Panc1 (cell line): ENCODE results near the gene PYDC2. TPM values are rescaled to one million over a fixed set of nuclear protein-coding genes. Genes with fewer than 3 reads are reported as not detected.

Experiments used
- ATAC-seq: fragments of 200-7000 bp; cut with Tn5 transposase; 2 replicates; pipeline ENCODE4 v1.9.1; 2020; ENCODE audit warnings: mild to moderate bottlenecking, moderate library complexity
- BruUV-seq: library from RNA; stranded (reverse); fragments of 400-500 nt; replicated peaks from 2 replicates; lab custom pipeline; 2021; lab: Mats Ljungman, UMichigan
- CTCF ChIA-PET: fragments of 300-600 bp; sonication (Branson Sonifier 250); formaldehyde crosslinking; loops from one replicate; lab custom pipeline; 2022; ENCODE audit warnings: antibody characterized with exemption; lab: Charles Lee
- POLR2A ChIA-PET: fragments of 300-600 bp; sonication (Branson Sonifier 250); formaldehyde crosslinking; loops from one replicate; lab custom pipeline; 2022; ENCODE audit warnings: antibody characterized with exemption; lab: Charles Lee
- DNase-seq: peaks from one replicate; pipeline ENCODE4 v3.0.0-alpha.2; 2010; ENCODE audit warnings: low read depth, low spot score
- H3K27ac ChIP-seq: 2 replicates; pipeline ENCODE4 v1.5.1; 2011; ENCODE audit warnings: mild to moderate bottlenecking, low read length, inconsistent platforms
- H3K27me3 ChIP-seq: fragments of 200-500 bp; sonication (Bioruptor generic); 2 replicates; pipeline ENCODE4 v1.6.0; 2014; ENCODE audit warnings: low read length, inconsistent platforms; ENCODE audit not compliant: control insufficient read depth, insufficient read depth
- H3K36me3 ChIP-seq: fragments of 200-500 bp; sonication (Bioruptor generic); 2 replicates; pipeline ENCODE4 v1.5.1; 2014; ENCODE audit warnings: inconsistent platforms, mild to moderate bottlenecking, low read length, moderate library complexity; ENCODE audit not compliant: control insufficient read depth, insufficient read depth
- H3K4me1 ChIP-seq: 2 replicates; pipeline ENCODE4 v1.5.1; 2011; ENCODE audit warnings: inconsistent platforms, mild to moderate bottlenecking, low read length, moderate library complexity; ENCODE audit not compliant: control insufficient read depth, insufficient read depth
- H3K4me3 ChIP-seq, 2 experiments: 2 replicates each; pipeline ENCODE4 v1.5.1; 2011 to 2012; ENCODE audit warnings: low read depth in 2 of 2, low read length in 2 of 2, mild to moderate bottlenecking in 2 of 2, inconsistent platforms in 1 of 2, moderate library complexity in 1 of 2
- H3K9me3 ChIP-seq: fragments of 200-500 bp; sonication (Bioruptor generic); 2 replicates; pipeline ENCODE4 v1.5.1; 2014; ENCODE audit warnings: low read depth, mild to moderate bottlenecking, inconsistent platforms, low read length, moderate library complexity; ENCODE audit not compliant: control insufficient read depth, insufficient read depth
- POLR2AphosphoS5 ChIP-seq: IDR thresholded peaks from 2 replicates; pipeline ENCODE4 v1.6.1; 2012; ENCODE audit warnings: mild to moderate bottlenecking, low read depth, low read length, moderate library complexity
- SIN3A ChIP-seq: IDR thresholded peaks from 2 replicates; pipeline ENCODE4 v1.6.1; 2012; ENCODE audit warnings: low read depth, mild to moderate bottlenecking, low read length, moderate library complexity, borderline replicate concordance; ENCODE audit not compliant: insufficient read depth
- TCF7L2 ChIP-seq: IDR thresholded peaks from 2 replicates; pipeline ENCODE4 v1.6.1; 2011; ENCODE audit warnings: mild to moderate bottlenecking, low read depth, low read length, inconsistent platforms
- in situ Hi-C: cut with HindIII; loops from 2 replicates; pipeline ENCODE4 v1.10.0; 2016; ENCODE audit warnings: low sequenced_read_pairs, low pct_unique_long_range_greater_than_20kb
- intact Hi-C: fragments of 100-400 bp; cut with micrococcal nuclease; formaldehyde crosslinking; loops from one replicate; pipeline ENCODE4 v1.10.0; 2022; ENCODE audit not compliant: unreplicated experiment
- total RNA-seq: library from RNA; stranded (reverse); gene quantifications from one replicate; pipeline ENCODE4 v1.2.1, GENCODE V29; 2021; ENCODE audit not compliant: unreplicated experiment
- TF ChIP-seq, protein P1 (sequence below), 2 experiments: IDR thresholded peaks; 2 replicates each; pipeline ENCODE4 v1.6.1; 2011 to 2012; ENCODE audit warnings: low read depth in 2 of 2, control low read depth in 1 of 2, low read length in 1 of 2, mild to moderate bottlenecking in 1 of 2, moderate library complexity in 1 of 2; ENCODE audit not compliant: insufficient read depth in 1 of 2
- TF ChIP-seq, protein P2 (sequence below): fragments of 450-650 bp; IDR thresholded peaks from 2 replicates; pipeline ENCODE4 v1.5.1; 2017; ENCODE audit warnings: mild to moderate bottlenecking

The PYDC2 gene
- total RNA-seq, 1 experiment from 2014 or later, result not detected

DNA sequence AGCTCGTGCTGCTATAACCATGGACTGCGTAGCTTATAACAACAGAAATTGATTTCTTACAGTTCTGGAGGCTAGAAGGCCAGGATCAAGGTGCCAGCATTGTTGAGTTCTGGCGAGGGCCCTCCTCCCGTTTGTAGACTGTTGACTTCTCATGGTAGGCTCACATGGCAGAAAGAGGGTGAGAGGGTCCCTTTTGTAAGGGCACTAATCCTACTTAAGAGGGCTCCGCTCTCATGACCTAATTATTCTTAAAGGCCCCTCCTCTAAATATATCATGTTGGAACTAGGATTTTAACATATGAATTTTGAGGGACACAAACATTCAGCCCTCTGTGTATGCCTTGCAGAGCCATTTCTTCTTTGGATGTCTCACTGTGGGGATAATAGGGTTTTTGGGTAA is 28.8 kb upstream of the PYDC2 start:
- BruUV-seq, result no TSS peak
- Histone ChIP-seq H3K4me1 (no peaks in the 10 kb centered on the region), H3K27ac (no peak overlapping the region), H3K36me3 (no peaks in the 10 kb centered on the region), H3K4me3 (no peak overlapping the region), H3K27me3 (no peaks in the 10 kb centered on the region), H3K9me3 (no peaks in the 10 kb centered on the region)
- CTCF ChIA-PET, result no interaction called here
- POLR2A ChIA-PET, result no interaction called here
- TF ChIP-seq SIN3A (no peak), TCF7L2 (no peak), POLR2AphosphoS5 (no peak)
- TF ChIP-seq, protein P1, sequence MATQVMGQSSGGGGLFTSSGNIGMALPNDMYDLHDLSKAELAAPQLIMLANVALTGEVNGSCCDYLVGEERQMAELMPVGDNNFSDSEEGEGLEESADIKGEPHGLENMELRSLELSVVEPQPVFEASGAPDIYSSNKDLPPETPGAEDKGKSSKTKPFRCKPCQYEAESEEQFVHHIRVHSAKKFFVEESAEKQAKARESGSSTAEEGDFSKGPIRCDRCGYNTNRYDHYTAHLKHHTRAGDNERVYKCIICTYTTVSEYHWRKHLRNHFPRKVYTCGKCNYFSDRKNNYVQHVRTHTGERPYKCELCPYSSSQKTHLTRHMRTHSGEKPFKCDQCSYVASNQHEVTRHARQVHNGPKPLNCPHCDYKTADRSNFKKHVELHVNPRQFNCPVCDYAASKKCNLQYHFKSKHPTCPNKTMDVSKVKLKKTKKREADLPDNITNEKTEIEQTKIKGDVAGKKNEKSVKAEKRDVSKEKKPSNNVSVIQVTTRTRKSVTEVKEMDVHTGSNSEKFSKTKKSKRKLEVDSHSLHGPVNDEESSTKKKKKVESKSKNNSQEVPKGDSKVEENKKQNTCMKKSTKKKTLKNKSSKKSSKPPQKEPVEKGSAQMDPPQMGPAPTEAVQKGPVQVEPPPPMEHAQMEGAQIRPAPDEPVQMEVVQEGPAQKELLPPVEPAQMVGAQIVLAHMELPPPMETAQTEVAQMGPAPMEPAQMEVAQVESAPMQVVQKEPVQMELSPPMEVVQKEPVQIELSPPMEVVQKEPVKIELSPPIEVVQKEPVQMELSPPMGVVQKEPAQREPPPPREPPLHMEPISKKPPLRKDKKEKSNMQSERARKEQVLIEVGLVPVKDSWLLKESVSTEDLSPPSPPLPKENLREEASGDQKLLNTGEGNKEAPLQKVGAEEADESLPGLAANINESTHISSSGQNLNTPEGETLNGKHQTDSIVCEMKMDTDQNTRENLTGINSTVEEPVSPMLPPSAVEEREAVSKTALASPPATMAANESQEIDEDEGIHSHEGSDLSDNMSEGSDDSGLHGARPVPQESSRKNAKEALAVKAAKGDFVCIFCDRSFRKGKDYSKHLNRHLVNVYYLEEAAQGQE (IDR thresholded peaks at IDR 0.05; ENCODE audit: insufficient read depth in 1 of 2, low read depth in 2 of 2, low read length in 1 of 2), result no peak
- TF ChIP-seq, protein P2, sequence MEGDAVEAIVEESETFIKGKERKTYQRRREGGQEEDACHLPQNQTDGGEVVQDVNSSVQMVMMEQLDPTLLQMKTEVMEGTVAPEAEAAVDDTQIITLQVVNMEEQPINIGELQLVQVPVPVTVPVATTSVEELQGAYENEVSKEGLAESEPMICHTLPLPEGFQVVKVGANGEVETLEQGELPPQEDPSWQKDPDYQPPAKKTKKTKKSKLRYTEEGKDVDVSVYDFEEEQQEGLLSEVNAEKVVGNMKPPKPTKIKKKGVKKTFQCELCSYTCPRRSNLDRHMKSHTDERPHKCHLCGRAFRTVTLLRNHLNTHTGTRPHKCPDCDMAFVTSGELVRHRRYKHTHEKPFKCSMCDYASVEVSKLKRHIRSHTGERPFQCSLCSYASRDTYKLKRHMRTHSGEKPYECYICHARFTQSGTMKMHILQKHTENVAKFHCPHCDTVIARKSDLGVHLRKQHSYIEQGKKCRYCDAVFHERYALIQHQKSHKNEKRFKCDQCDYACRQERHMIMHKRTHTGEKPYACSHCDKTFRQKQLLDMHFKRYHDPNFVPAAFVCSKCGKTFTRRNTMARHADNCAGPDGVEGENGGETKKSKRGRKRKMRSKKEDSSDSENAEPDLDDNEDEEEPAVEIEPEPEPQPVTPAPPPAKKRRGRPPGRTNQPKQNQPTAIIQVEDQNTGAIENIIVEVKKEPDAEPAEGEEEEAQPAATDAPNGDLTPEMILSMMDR, result no peak
- intact Hi-C loops (no loop called here), in situ Hi-C loops (no loop called here)
- DNase-seq (no peak), ATAC-seq (no peak)

DNA sequence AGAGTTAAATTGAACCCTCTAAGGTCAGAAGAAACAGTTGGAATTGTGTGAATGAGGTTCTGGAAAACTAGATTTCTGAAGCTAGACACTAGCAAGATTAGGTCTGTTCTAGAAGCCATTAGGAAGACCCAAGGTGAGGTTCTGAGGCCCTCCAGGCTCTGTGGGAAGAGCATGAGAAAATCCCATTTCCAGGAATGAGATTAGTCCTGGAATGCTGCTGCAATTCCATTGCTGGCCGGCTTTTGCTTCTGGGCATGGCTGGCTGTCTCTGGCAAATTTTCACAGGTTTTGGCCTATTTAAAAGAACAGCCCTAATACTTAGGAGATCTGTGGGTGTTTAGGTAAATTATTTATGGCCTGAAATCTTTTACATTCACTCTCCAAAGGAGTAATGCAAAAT is 26.9 kb upstream of the PYDC2 start:
- in situ Hi-C loops, result no loop called here
- intact Hi-C loops, result no loop called here
- ChIA-PET CTCF (no interaction called here), POLR2A (no interaction called here)
- no TSS peak for BruUV-seq
- Histone ChIP-seq H3K36me3 (no peaks in the 10 kb centered on the region), H3K4me1 (no peaks in the 10 kb centered on the region), H3K27me3 (no peaks in the 10 kb centered on the region), H3K9me3 (no peaks in the 10 kb centered on the region), H3K4me3 (no peak overlapping the region), H3K27ac (no peak overlapping the region)
- TF ChIP-seq, protein P1 (IDR thresholded peaks at IDR 0.05; ENCODE audit: insufficient read depth in 1 of 2, low read depth in 2 of 2, low read length in 1 of 2), result no peak
- TF ChIP-seq SIN3A, result no peak
- TF ChIP-seq, protein P2, result no peak
- no peak for TF ChIP-seq POLR2AphosphoS5
- no peak for TF ChIP-seq TCF7L2
- DNase-seq, result no peak
- no peak for ATAC-seq
